DMS53 treated with DMSO at 0.1 percent for 48 hours (cell line): Measurements from ENCODE around the gene NELL1.

Experiments
- DNase-seq: peaks from one replicate; lab custom pipeline; 2025; ENCODE audit not compliant: unreplicated experiment; lab: John Stamatoyannopoulos, UW

NELL1 gene

DNA sequence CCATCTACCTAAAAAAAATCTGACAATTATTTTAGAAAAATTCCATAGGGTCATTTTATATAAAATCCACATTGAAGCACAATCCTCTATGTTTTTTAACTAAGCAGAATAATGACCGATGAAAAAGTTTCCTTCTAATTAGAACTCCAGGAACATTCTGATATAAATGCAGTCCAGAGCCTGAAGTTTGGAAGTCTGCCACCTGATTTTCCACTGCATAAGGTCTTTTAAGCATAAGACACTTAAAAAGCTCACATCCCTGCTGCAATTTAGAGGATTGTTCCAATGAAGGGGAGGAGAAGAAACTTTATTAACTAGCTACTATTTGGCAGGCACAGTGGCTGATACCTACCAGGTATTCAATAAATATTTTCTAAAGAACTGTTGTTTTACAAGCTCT, 953.2 kb downstream of the NELL1 start:
- no peak for DNase-seq

DNA sequence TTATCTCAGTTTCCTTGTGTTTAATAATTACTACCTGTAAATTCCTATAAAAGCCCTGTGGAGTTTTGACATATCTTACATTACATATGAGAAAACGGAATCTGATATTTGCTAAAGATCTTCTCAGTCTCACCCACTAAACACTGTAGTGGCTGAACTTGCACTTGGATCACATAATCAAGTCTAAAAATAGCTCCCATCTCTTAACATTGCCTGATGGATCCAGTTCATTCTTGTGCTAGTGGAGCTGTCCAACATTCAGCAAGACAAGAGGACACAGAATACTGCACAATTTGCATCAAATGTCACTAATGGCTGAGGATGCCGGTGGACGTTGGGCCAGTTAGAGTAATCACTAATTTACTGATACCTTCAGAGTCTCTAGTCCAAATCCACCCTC, 953.6 kb downstream of the NELL1 start:
- DNase-seq, result no peak
